DOHH2 (cell line): ENCODE data around the gene CFAP70.

Source experiments
- H3F3A ChIP-seq: fragments of 200-600 bp; sonication (generic), shearing (Covaris generic); 2 replicates; pipeline ENCODE4 v1.6.0; 2016; ENCODE audit warnings: antibody characterized with exemption, mild to moderate bottlenecking; ENCODE audit not compliant: control insufficient read depth, insufficient read depth
- H3K27ac ChIP-seq: fragments of 200-600 bp; sonication (generic); 2 replicates; pipeline ENCODE4 v1.5.1; 2014; ENCODE audit warnings: low read depth, mild to moderate bottlenecking, low read length, moderate library complexity
- H3K27me3 ChIP-seq: fragments of 200-600 bp; sonication (generic); 2 replicates; pipeline ENCODE4 v1.6.1; 2014; ENCODE audit warnings: mild to moderate bottlenecking, low read length, mixed read lengths; ENCODE audit not compliant: control insufficient read depth
- H3K36me3 ChIP-seq: fragments of 200-600 bp; sonication (generic); 2 replicates; pipeline ENCODE4 v1.6.1; 2014; ENCODE audit warnings: mild to moderate bottlenecking, low read length, moderate library complexity, mixed read lengths; ENCODE audit not compliant: control insufficient read depth
- H3K4me1 ChIP-seq: fragments of 200-600 bp; sonication (generic); 2 replicates; pipeline ENCODE4 v1.6.1; 2014; ENCODE audit warnings: mild to moderate bottlenecking, low read length, mixed read lengths; ENCODE audit not compliant: control insufficient read depth
- H3K4me2 ChIP-seq: fragments of 200-600 bp; sonication (generic); 2 replicates; pipeline ENCODE4 v1.6.0; 2014; ENCODE audit warnings: mild to moderate bottlenecking, low read length, moderate library complexity
- H3K4me3 ChIP-seq: fragments of 200-600 bp; sonication (generic); 2 replicates; pipeline ENCODE4 v1.5.1; 2014; ENCODE audit warnings: mild to moderate bottlenecking, low read length, mixed read lengths
- H3K79me2 ChIP-seq: fragments of 200-600 bp; sonication (generic); 2 replicates; pipeline ENCODE4 v1.6.1; 2014; ENCODE audit warnings: mild to moderate bottlenecking, low read length, mixed read lengths; ENCODE audit not compliant: control insufficient read depth
- H3K9me2 ChIP-seq: fragments of 200-600 bp; sonication (generic); replicated peaks from 2 replicates; pipeline ENCODE4 v1.6.1; 2014; ENCODE audit warnings: mild to moderate bottlenecking, low read length, mixed read lengths; ENCODE audit not compliant: control insufficient read depth
- H3K9me3 ChIP-seq: fragments of 200-600 bp; sonication (generic); 2 replicates; pipeline ENCODE4 v1.6.1; 2014; ENCODE audit warnings: antibody characterized with exemption, low read length, mixed read lengths; ENCODE audit not compliant: control insufficient read depth, insufficient read depth
- H4K20me1 ChIP-seq: fragments of 200-600 bp; sonication (generic); 2 replicates; pipeline ENCODE4 v1.6.0; 2014; ENCODE audit warnings: low read depth, mild to moderate bottlenecking, antibody characterized with exemption, low read length, moderate library complexity; ENCODE audit not compliant: control insufficient read depth, insufficient read depth
- EZH2phosphoT487 ChIP-seq: fragments of 200-600 bp; sonication (generic); IDR thresholded peaks from 2 replicates; pipeline ENCODE4 v1.6.1; 2017; ENCODE audit warnings: borderline replicate concordance, mild to moderate bottlenecking, antibody characterized with exemption, low read length, moderate library complexity, mixed read lengths
- TF ChIP-seq, protein P1 (sequence below): fragments of 200-600 bp; sonication (generic); IDR thresholded peaks from one replicate; pipeline ENCODE4 v1.5.1; 2014; ENCODE audit warnings: antibody characterized with exemption, mild to moderate bottlenecking, low read depth, low read length; ENCODE audit not compliant: poor library complexity, severe bottlenecking

CFAP70 gene

DNA sequence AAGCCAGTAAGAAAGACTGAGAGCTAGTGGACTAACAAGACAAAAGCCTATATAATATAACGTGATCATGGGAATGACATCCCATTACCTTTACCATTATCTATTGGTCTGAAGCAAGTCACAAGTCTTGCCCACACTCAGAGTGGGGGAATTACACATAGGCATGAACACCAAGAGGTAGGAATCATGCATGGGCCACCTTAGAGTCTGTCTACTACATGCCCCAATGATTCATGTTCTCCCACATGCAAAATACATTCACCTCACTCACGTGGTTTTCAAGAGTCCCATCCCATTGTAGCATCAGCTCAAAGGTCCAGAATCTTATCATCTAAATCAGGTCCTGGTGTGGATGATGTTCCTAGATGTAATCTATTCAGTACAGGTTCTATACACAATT, 141.0 kb downstream of the CFAP70 start:
- no peak overlapping the region for H3K4me2 ChIP-seq
- no peak for TF ChIP-seq EZH2phosphoT487
- TF ChIP-seq, protein P1, sequence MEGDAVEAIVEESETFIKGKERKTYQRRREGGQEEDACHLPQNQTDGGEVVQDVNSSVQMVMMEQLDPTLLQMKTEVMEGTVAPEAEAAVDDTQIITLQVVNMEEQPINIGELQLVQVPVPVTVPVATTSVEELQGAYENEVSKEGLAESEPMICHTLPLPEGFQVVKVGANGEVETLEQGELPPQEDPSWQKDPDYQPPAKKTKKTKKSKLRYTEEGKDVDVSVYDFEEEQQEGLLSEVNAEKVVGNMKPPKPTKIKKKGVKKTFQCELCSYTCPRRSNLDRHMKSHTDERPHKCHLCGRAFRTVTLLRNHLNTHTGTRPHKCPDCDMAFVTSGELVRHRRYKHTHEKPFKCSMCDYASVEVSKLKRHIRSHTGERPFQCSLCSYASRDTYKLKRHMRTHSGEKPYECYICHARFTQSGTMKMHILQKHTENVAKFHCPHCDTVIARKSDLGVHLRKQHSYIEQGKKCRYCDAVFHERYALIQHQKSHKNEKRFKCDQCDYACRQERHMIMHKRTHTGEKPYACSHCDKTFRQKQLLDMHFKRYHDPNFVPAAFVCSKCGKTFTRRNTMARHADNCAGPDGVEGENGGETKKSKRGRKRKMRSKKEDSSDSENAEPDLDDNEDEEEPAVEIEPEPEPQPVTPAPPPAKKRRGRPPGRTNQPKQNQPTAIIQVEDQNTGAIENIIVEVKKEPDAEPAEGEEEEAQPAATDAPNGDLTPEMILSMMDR, result no peak
- no peaks in the 10 kb centered on the region for H3K27me3 ChIP-seq
- H3F3A ChIP-seq, result no peaks in the 10 kb centered on the region
- no peaks in the 10 kb centered on the region for H4K20me1 ChIP-seq
- H3K27ac ChIP-seq, result no peak overlapping the region
- no peaks in the 10 kb centered on the region for H3K9me2 ChIP-seq
- H3K36me3 ChIP-seq, result peaks cover 17% of the 10 kb centered on the region
- no peaks in the 10 kb centered on the region for H3K4me1 ChIP-seq
- H3K79me2 ChIP-seq, result no peaks in the 10 kb centered on the region
- H3K9me3 ChIP-seq, result no peaks in the 10 kb centered on the region
- no peak overlapping the region for H3K4me3 ChIP-seq

DNA sequence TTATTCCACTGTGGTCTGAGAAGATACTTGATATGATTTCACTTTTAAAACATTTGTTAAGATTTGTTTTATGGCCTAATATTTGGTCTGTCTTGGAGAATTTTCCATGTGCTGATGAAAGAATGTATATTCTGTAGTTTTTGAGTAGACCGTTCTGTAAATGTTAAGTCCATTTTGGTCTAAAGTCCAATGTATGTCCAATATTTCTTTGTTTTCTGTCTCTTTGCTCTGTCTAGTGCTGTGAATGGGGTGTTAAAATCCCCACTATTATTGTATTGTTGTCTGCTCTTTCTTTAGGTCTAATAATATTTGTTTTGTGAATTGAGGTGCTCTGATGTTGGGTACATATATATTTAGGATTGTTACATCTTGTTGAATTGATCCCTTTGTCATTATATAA, 142.9 kb downstream of the CFAP70 start:
- Histone ChIP-seq H3K27me3 (no peaks in the 10 kb centered on the region), H3K9me2 (no peaks in the 10 kb centered on the region), H3K27ac (no peak overlapping the region), H3K79me2 (no peaks in the 10 kb centered on the region), H3K4me1 (no peaks in the 10 kb centered on the region), H3K4me3 (no peak overlapping the region), H3K36me3 (peaks cover 17% of the 10 kb centered on the region), H3K4me2 (no peak overlapping the region), H4K20me1 (no peaks in the 10 kb centered on the region), H3K9me3 (no peaks in the 10 kb centered on the region), H3F3A (no peaks in the 10 kb centered on the region)
- TF ChIP-seq EZH2phosphoT487, result no peak
- TF ChIP-seq, protein P1, result no peak

DNA sequence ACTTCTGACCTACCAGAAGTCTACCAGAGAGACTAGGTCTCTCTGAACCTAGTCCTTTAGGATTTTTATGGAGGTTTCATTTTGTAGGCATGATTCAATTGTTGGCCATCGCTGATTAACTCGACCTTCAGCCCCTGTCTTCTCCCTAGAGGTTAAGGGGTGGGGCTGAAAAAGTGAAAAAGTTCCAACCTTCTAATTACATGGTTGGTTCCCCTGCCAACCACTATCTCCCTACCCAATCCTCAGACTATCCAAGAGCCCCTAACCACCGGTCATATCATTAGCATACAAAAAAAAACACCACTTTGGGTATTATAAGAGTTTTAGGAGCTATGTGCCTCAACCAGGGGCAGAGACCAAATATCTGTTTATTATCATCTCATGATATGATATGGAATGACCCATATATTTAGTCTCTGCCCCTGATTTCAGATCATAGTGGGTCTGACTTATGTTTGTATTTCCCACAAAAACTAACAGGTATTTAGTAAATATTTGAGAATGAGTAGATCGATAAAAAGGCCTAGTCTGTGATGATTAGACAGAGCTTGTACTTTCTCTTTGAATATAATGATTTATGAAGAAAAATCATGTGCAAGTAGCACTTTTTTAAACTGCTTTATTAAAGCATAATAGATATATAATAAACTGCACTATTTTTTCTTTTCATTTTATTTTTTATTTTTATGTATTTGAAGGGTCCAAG, 147.4 kb downstream of the CFAP70 start:
- no peaks in the 10 kb centered on the region for H3K79me2 ChIP-seq

More for the DNA sequence above, 147.4 kb downstream of the CFAP70 start:
- H3K9me3 ChIP-seq, result no peaks in the 10 kb centered on the region
- no peaks in the 10 kb centered on the region for H3K36me3 ChIP-seq
- H3K4me2 ChIP-seq, result no peak overlapping the region
- no peaks in the 10 kb centered on the region for H3K4me1 ChIP-seq
- H4K20me1 ChIP-seq, result no peaks in the 10 kb centered on the region
- TF ChIP-seq EZH2phosphoT487, result no peak
- TF ChIP-seq, protein P1, result no peak
- H3K9me2 ChIP-seq, result no peaks in the 10 kb centered on the region
- no peak overlapping the region for H3K27ac ChIP-seq
- no peaks in the 10 kb centered on the region for H3F3A ChIP-seq
- no peak overlapping the region for H3K4me3 ChIP-seq
- H3K27me3 ChIP-seq, result no peaks in the 10 kb centered on the region
